RCC 7860 (cell line): ENCODE results near the gene NAA40.
A peak's percentile ranks its signal among the peaks of the same experiment; 100 is the strongest.
"Not testable (repeated sequence)": the region's sequence is repeated elsewhere in the genome, so short reads cannot be mapped to it uniquely, and the experiment has no call there.

Experiments
- DNase-seq: peaks from one replicate; pipeline ENCODE4 v3.0.0-alpha.2; 2015; ENCODE audit warnings: low spot score
- FAIRE-seq: peaks from 2 replicates; lab custom pipeline; 2012; peaks lifted over from hg19 to GRCh38; lab: Jason Lieb, UNC

The NAA40 gene

GRCh38 chr11:63937713-63938478 lies 906 bp upstream of the NAA40 start:
- FAIRE-seq: no peak

GRCh38 chr11:63939397-63939891 lies 642 bp downstream of the NAA40 start:
- FAIRE-seq (no peak), DNase-seq (no peak)

More at GRCh38 chr11:63937713-63938478, 906 bp upstream of the NAA40 start:
- no peak for DNase-seq

- DNase-seq (no peak), FAIRE-seq (no peak)
Observed at GRCh38 chr11:63940786-63941185, 2.0 kb downstream of the NAA40 start.

- DNase-seq (no peak), FAIRE-seq (no peak)
Observed at GRCh38 chr11:63941901-63942300, 3.1 kb downstream of the NAA40 start.

GRCh38 chr11:63942803-63943202 lies 4.0 kb downstream of the NAA40 start:
- FAIRE-seq (no peak), DNase-seq (no peak)

- FAIRE-seq (no peak), DNase-seq (no peak)
Observed at GRCh38 chr11:63944987-63945386, 6.2 kb downstream of the NAA40 start.

- DNase-seq (peak; percentile 31), FAIRE-seq (no peak)
Observed at GRCh38 chr11:63945477-63946163, 6.8 kb downstream of the NAA40 start.

GRCh38 chr11:63951779-63952536 lies 13.2 kb downstream of the NAA40 start:
- DNase-seq: no peak
- FAIRE-seq: no peak

GRCh38 chr11:63952570-63952969 lies 13.8 kb downstream of the NAA40 start:
- FAIRE-seq: no peak
- DNase-seq: no peak

- FAIRE-seq (no peak), DNase-seq (no peak)
Observed at GRCh38 chr11:63958008-63958407, 19.2 kb downstream of the NAA40 start.

GRCh38 chr11:63961608-63962412 lies 23.0 kb downstream of the NAA40 start:
- no peak for FAIRE-seq
- no peak for DNase-seq

GRCh38 chr11:63963895-63964294 lies 25.1 kb downstream of the NAA40 start:
- not testable (repeated sequence) for DNase-seq, FAIRE-seq

GRCh38 chr11:63966444-63966843 lies 27.6 kb downstream of the NAA40 start:
- DNase-seq (no peak), FAIRE-seq (no peak)

GRCh38 chr11:63969461-63969860 lies 30.7 kb downstream of the NAA40 start:
- FAIRE-seq: no peak

GRCh38 chr11:63970902-63971301 lies 32.1 kb downstream of the NAA40 start:
- FAIRE-seq (no peak), DNase-seq (no peak)

More at GRCh38 chr11:63969461-63969860, 30.7 kb downstream of the NAA40 start:
- no peak for DNase-seq

- not testable (repeated sequence) for DNase-seq, FAIRE-seq
Observed at GRCh38 chr11:63973912-63974258, 35.1 kb downstream of the NAA40 start.

GRCh38 chr11:63974259-63975143 lies 35.7 kb downstream of the NAA40 start, which contains the start of gene COX8A:
Gene COX8A, plus strand, starts transcription at chr11:63974620. Its CDS starts 61 bp downstream, at chr11:63974681.
- DNase-seq: peak; percentile 98
- peak; percentile 90 for FAIRE-seq

- FAIRE-seq: no peak
Observed at GRCh38 chr11:63978551-63979239, 39.9 kb downstream of the NAA40 start.

GRCh38 chr11:63979426-63979825 lies 40.6 kb downstream of the NAA40 start:
- DNase-seq: no peak
- FAIRE-seq: no peak

More at GRCh38 chr11:63978551-63979239, 39.9 kb downstream of the NAA40 start:
- DNase-seq: no peak
